Adrenal gland (tissue), 12 donors: Measurements from ENCODE around the gene NAIF1. TPM values are rescaled to one million over a fixed set of nuclear protein-coding genes. Genes with fewer than 3 reads are reported as not detected.
A peak's percentile ranks its signal among the peaks of the same experiment; 100 is the strongest.

Experiments used
- DNase-seq, 7 donors: peaks; one replicate each; pipeline ENCODE4 v3.0.0-alpha.2; 2019 to 2020
- H3K27ac ChIP-seq, 5 donors: fragments of 200-600 bp; sonication (generic) in 4 of 5; 1 replicate in 3 of 5; 2 replicates in 2 of 5; pipeline versions ENCODE4 v1.5.1 to v1.8.0; 2016 to 2020; ENCODE audit warnings: mild to moderate bottlenecking in 1 of 5
- H3K27me3 ChIP-seq: fragments of 200-600 bp; 2 replicates; pipeline ENCODE4 v1.8.0; 2021
- H3K36me3 ChIP-seq, 2 donors: fragments of 200-600 bp; replicated peaks in 1 of 2; 1 replicate in 1 of 2; 2 replicates in 1 of 2; pipeline versions ENCODE4 v1.5.1 to v1.8.0; 2018 to 2022
- H3K4me1 ChIP-seq, 2 donors: fragments of 200-600 bp; replicated peaks in 1 of 2; 1 replicate in 1 of 2; 2 replicates in 1 of 2; pipeline versions ENCODE4 v1.5.1 to v1.8.0; 2018 to 2021
- H3K4me3 ChIP-seq, 4 donors: fragments of 200-600 bp; sonication (generic) in 3 of 4; one replicate each; pipeline ENCODE4 v1.5.1; 2016 to 2018
- H3K9me3 ChIP-seq, 3 donors: fragments of 200-600 bp; sonication (generic) in 1 of 3; replicated peaks in 1 of 3; 1 replicate in 2 of 3; 2 replicates in 1 of 3; pipeline versions ENCODE4 v1.5.1 to v1.8.0; 2016 to 2021
- CTCF ChIP-seq, 6 experiments: fragments of 450-650 bp in 4 of 6; fragments of 200-600 bp in 2 of 6; sonication (generic) in 1 of 6; IDR thresholded peaks; 1 replicate in 5 of 6; 2 replicates in 1 of 6; pipeline versions ENCODE4 v1.5.1 to v1.8.0; 2016 to 2021; ENCODE audit warnings: antibody characterized with exemption in 6 of 6, mild to moderate bottlenecking in 2 of 6, moderate library complexity in 1 of 6
- POLR2A ChIP-seq, 2 donors: fragments of 450-650 bp; IDR thresholded peaks; one replicate each; pipeline ENCODE4 v1.6.1; 2017; ENCODE audit warnings: antibody characterized with exemption in 2 of 2, mild to moderate bottlenecking in 2 of 2, moderate library complexity in 1 of 2
- WGBS, 4 donors: extraction: QIAGEN DNeasy Blood & Tissue Kit in 2 of 4; methylation state at CpG; one replicate each; pipeline versions ENCODE4 v1.1.5 to v1.1.7; 2013 to 2017; 5-methylcytosine and 5-hydroxymethylcytosine counted together
- intact Hi-C, 2 donors: fragments of 100-400 bp; cut with DNase I; formaldehyde crosslinking; loops; one replicate each; pipeline versions ENCODE4 v1.14.1 to v1.15.0; 2022 to 2023
- polyA plus RNA-seq, 3 donors: library from polyadenylated mRNA; stranded (reverse); fragments of 200-250 nt in 2 of 3; fragments of 350-450 nt in 1 of 3; fragmentation: Illumina TruSeq in 1 of 3; extraction: RNeasy Lipid Tissue Mini Kit (QIAGEN cat#74804) in 1 of 3; gene quantifications; one replicate each; pipeline ENCODE4 v1.2.3, GENCODE V29; 2013 to 2014
- total RNA-seq, 9 donors: library from RNA; depleted of rRNA in 4 of 9; stranded (reverse); fragments of >200 nt in 4 of 9; fragments of 120-200 nt in 1 of 9; fragmentation: NEBNext Ultra II Directional in 1 of 9; extraction: Animal tissue kit (Norgen Biotek cat#: 25700) in 1 of 9; gene quantifications; one replicate each; pipeline versions ENCODE4 v1.1.0 to v1.2.4, GENCODE V29; 2013 to 2023
- donor health status: healthy with polysubstance abuse.
- donor health status: Bipolar disorder and iron deficiency.
- donor health status: DM: yes; HTN: yes; CAD: no.
- donor health status: DM: no; HTN: no; CAD: no.
- donor health status: DM: no; HTN: no; CAD: no.
- donor health status: DM: yes; HTN: yes; CAD: no.

Gene NAIF1
- total and polyA plus RNA-seq, 12 donors: 6.6 to 20.7 (median 12.2) TPM

- TF ChIP-seq CTCF (IDR thresholded peaks at IDR 0.05) (no peak), POLR2A (IDR thresholded peaks at IDR 0.05) (no peak)
- Histone ChIP-seq H3K27me3 (no peaks in the 10 kb centered on the region), H3K27ac (peak overlapping the region; percentile 48 to 97 (median 88)), H3K4me3 (peak overlapping the region; percentile 62 to 81 (median 73)), H3K36me3 (peaks cover 0 to 1% of the 10 kb centered on the region in 2 donors), H3K9me3 (no peaks in the 10 kb centered on the region), H3K4me1 (peaks cover 38 to 67% of the 10 kb centered on the region in 2 donors)
- intact Hi-C loops: no loop called here
- WGBS, 4 donors: 1 to 2% (median 1%) methylated on average over 12 to 50 of the region's 50 CpGs
- peak; percentile 47 to 78 (median 53) for DNase-seq
Observed at GRCh38 chr9:128068386-128069205, 1.5 kb upstream of the NAIF1 start.

- DNase-seq: peak; percentile 100
- intact Hi-C loops: no loop called here
- TF ChIP-seq CTCF (IDR thresholded peaks at IDR 0.05): peak in 1 of 6 experiments; percentile 6
- peak; percentile 88 to 94 for TF ChIP-seq POLR2A (IDR thresholded peaks at IDR 0.05)
- 0% methylated on average over 14 to 67 of the region's 67 CpGs for WGBS, 4 donors
- H3K36me3 ChIP-seq: peaks cover 0 to 9% of the 10 kb centered on the region in 2 donors
- no peaks in the 10 kb centered on the region for H3K9me3 ChIP-seq
- H3K4me3 ChIP-seq: peak within 1 kb of the TSS; percentile 62 to 81 (median 73)
- peak within 1 kb of the TSS; percentile 71 to 100 (median 96) for H3K27ac ChIP-seq
- H3K27me3 ChIP-seq: no peaks in the 10 kb centered on the region
- H3K4me1 ChIP-seq: peaks cover 33 to 61% of the 10 kb centered on the region in 2 donors
Observed at GRCh38 chr9:128067645-128068385, 695 bp upstream of the NAIF1 start, which contains the start of gene SLC25A25. SLC25A25 (plus strand) TSS chr9:128068232; CDS start chr9:128068320, 88 bp downstream.

- Histone ChIP-seq H3K4me1 (peaks cover 19 to 61% of the 10 kb centered on the region in 2 donors), H3K36me3 (peaks cover 0 to 17% of the 10 kb centered on the region in 2 donors), H3K4me3 (peak overlapping the region in 2 of 4 donors; percentile 6 to 50), H3K9me3 (no peaks in the 10 kb centered on the region), H3K27ac (peak overlapping the region in 4 of 5 donors; percentile 70 to 97 (median 88)), H3K27me3 (no peaks in the 10 kb centered on the region)
- DNase-seq: peak in 1 of 7 donors; percentile 48
- WGBS, 4 donors: 83 to 93% (median 92%) methylated on average over 9 to 18 of the region's 18 CpGs
- intact Hi-C loops: no loop called here
- TF ChIP-seq CTCF (IDR thresholded peaks at IDR 0.05) (no peak), POLR2A (IDR thresholded peaks at IDR 0.05) (no peak)
Observed at GRCh38 chr9:128065907-128066712, 1.0 kb downstream of the NAIF1 start.
